MM.1S (cell line): ENCODE results near the gene CYB5D1.

Experiments
- CTCF ChIP-seq: fragments of 300-600 bp; sonication (generic); IDR thresholded peaks from 2 replicates; pipeline ENCODE4 v1.5.1; 2016; ENCODE audit warnings: antibody characterized with exemption, low read length, mixed read lengths
- EZH2 ChIP-seq: fragments of 300-600 bp; sonication (generic); optimal IDR thresholded peaks from 2 replicates; pipeline ENCODE3; 2017; ENCODE audit warnings: low read depth, mild to moderate bottlenecking, antibody characterized with exemption, low read length, mixed read lengths
- EZH2phosphoT487 ChIP-seq: fragments of 300-600 bp; sonication (generic); IDR thresholded peaks from 2 replicates; pipeline ENCODE4 v1.6.1; 2018; ENCODE audit warnings: antibody characterized with exemption, low read length

GRCh38 chr17:7848739-7849129, 9.1 kb upstream of the CYB5D1 start:
- TF ChIP-seq CTCF (no peak), EZH2phosphoT487 (no peak), EZH2 (no peak)
